Prostate gland (tissue), 2 donors: ENCODE measurements around the gene PTGER4. TPM values are rescaled to one million over a fixed set of nuclear protein-coding genes. Genes with fewer than 3 reads are reported as not detected.

Experiments used
- DNase-seq: peaks from one replicate; pipeline ENCODE4 v3.0.0-alpha.2; 2019; ENCODE audit warnings: low spot score
- H3K27ac ChIP-seq, 2 donors: fragments of 200-600 bp; sonication (generic); 2 replicates each; pipeline ENCODE4 v1.5.1; 2017 to 2019
- H3K27me3 ChIP-seq: fragments of 200-600 bp; sonication (generic); replicated peaks from 2 replicates; pipeline ENCODE4 v1.5.1; 2019; ENCODE audit not compliant: insufficient read depth
- H3K36me3 ChIP-seq, 2 donors: fragments of 200-600 bp; sonication (generic); 1 replicate in 1 of 2; 2 replicates in 1 of 2; pipeline versions ENCODE4 v1.5.1 to v1.8.1; 2017 to 2019
- H3K4me1 ChIP-seq: fragments of 200-600 bp; sonication (generic); replicated peaks from 2 replicates; pipeline ENCODE4 v1.5.1; 2019
- H3K4me3 ChIP-seq, 2 donors: fragments of 200-600 bp; sonication (generic); 2 replicates each; pipeline ENCODE4 v1.5.1; 2017 to 2019
- H3K9me3 ChIP-seq: fragments of 200-600 bp; sonication (generic); 2 replicates; pipeline ENCODE4 v1.5.1; 2017
- POLR2A ChIP-seq: fragments of 450-650 bp; IDR thresholded peaks from one replicate; pipeline ENCODE4 v1.6.1; 2016; ENCODE audit warnings: antibody characterized with exemption, mild to moderate bottlenecking
- POLR2AphosphoS5 ChIP-seq: sonication (generic); formaldehyde crosslinking; IDR thresholded peaks from one replicate; pipeline ENCODE4 v1.6.1; 2017; ENCODE audit warnings: antibody characterized with exemption
- intact Hi-C: fragments of 100-400 bp; cut with DNase I; formaldehyde crosslinking; loops from one replicate; pipeline ENCODE4 v1.14.2; 2022
- small RNA-seq, 2 donors: library from RNA; depleted of rRNA; stranded (forward); fragments of <200 nt; gene quantifications; one replicate each; pipeline ENCODE3, GENCODE V24; 2016
- total RNA-seq, 2 donors: library from RNA; depleted of rRNA; stranded (reverse); fragments of >200 nt; gene quantifications; one replicate each; pipeline ENCODE4 v1.1.0, GENCODE V29; 2016
- TF ChIP-seq, protein P1 (sequence below), 4 experiments: fragments of 200-600 bp in 2 of 4; fragments of 450-650 bp in 2 of 4; sonication (generic) in 2 of 4; IDR thresholded peaks; 1 replicate in 3 of 4; 2 replicates in 1 of 4; pipeline ENCODE4 v1.5.1; 2016 to 2019; ENCODE audit warnings: antibody characterized with exemption in 4 of 4, mild to moderate bottlenecking in 2 of 4, moderate library complexity in 2 of 4

Gene PTGER4
- total RNA-seq, 2 donors from 2014 or later, result 22.0 to 78.3 TPM

DNA sequence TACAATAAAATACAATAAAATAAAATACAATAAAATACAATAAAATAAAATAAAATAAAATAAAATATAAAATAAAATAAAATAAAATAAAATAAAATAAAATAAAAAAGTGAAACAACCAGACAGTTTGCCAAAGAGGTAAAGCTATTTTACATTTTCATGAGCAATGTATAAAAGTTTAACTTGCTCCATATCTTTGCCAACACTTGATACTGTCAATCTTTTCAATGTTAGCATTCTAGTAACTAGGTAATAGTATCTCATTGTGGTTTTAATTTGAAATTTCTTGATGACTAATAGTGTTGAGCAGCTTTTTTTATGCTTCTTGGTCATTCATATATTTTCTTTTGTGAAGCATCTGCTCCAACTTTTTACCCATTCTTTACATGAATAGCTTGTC lies 58.8 kb downstream of the PTGER4 start:
- Histone ChIP-seq H3K4me1 (no peaks in the 10 kb centered on the region), H3K27ac (no peak overlapping the region), H3K27me3 (no peaks in the 10 kb centered on the region), H3K36me3 (no peaks in the 10 kb centered on the region), H3K4me3 (no peak overlapping the region), H3K9me3 (no peaks in the 10 kb centered on the region)
- no peak for DNase-seq
- intact Hi-C loops, result no loop called here
- TF ChIP-seq, protein P1, sequence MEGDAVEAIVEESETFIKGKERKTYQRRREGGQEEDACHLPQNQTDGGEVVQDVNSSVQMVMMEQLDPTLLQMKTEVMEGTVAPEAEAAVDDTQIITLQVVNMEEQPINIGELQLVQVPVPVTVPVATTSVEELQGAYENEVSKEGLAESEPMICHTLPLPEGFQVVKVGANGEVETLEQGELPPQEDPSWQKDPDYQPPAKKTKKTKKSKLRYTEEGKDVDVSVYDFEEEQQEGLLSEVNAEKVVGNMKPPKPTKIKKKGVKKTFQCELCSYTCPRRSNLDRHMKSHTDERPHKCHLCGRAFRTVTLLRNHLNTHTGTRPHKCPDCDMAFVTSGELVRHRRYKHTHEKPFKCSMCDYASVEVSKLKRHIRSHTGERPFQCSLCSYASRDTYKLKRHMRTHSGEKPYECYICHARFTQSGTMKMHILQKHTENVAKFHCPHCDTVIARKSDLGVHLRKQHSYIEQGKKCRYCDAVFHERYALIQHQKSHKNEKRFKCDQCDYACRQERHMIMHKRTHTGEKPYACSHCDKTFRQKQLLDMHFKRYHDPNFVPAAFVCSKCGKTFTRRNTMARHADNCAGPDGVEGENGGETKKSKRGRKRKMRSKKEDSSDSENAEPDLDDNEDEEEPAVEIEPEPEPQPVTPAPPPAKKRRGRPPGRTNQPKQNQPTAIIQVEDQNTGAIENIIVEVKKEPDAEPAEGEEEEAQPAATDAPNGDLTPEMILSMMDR (IDR thresholded peaks at IDR 0.05), result no peak
- TF ChIP-seq POLR2AphosphoS5 (no peak), POLR2A (no peak)

Small RNA genes lying within 50 kb of the gene (small RNA-seq; reads per million reads assigned to genes)
- gene RF00092, result 0 reads per million in 2 donors

Other genes starting within 250 kb of the PTGER4 start
- gene TTC33, start 76.0 kb downstream of the PTGER4 start, total RNA-seq, result 10 to 100 TPM; 11.9 to 17.6 TPM
- gene PRKAA1, start 118.5 kb downstream of the PTGER4 start, total RNA-seq, result 100 to 1,000 TPM in 1 of 2 donors, 10 to 100 TPM in 1; 64.9 to 110 TPM
- 100 to 1,000 TPM; 188 to 343 TPM for gene RPL37, start 155.3 kb downstream of the PTGER4 start, total RNA-seq
- gene CARD6, start 161.5 kb downstream of the PTGER4 start, total RNA-seq, result 1 to 10 TPM; 1.3 to 5.4 TPM
- 100 to 1,000 TPM in 1 of 2 donors, 10 to 100 TPM in 1; 68.2 to 147 TPM for gene C7, start 229.6 kb downstream of the PTGER4 start, total RNA-seq